Measurements from ENCODE around the gene UBE3C.

DNA sequence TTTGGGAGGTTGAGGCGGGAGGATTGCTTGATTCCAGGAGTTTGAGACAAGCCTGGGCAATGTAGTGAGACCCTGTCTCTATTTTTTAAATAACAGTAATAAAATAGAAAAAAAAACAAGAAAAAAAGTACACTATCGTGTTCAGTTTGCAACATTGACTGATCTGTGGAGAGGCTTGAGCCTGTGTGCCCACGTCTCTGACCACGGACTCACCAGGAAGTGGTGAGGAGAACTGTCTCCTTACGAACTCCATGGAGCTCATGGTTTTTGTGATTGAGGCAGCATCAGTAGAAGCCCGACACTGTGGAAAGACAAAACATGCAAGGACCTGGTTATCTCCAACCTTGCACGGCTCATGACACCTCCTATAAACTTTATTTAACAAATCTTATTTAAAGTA, 174.2 kb downstream of the UBE3C start:
- TF ChIP-seq ZNF384 (IDR thresholded peaks at IDR 0.05) (no peak), SP1 (IDR thresholded peaks at IDR 0.05) (no peak), TARDBP (IDR thresholded peaks at IDR 0.05) (no peak), FOXM1 (IDR thresholded peaks at IDR 0.05; ENCODE audit: borderline replicate concordance) (no peak), SUZ12 (IDR thresholded peaks at IDR 0.05) (no peak), FOXA1 (IDR thresholded peaks at IDR 0.05) (no peak), ARNT (IDR thresholded peaks at IDR 0.05) (no peak), HDGF (IDR thresholded peaks at IDR 0.05; ENCODE audit: borderline replicate concordance) (no peak), FOXK2 (IDR thresholded peaks at IDR 0.05) (no peak), ELF4 (IDR thresholded peaks at IDR 0.05) (no peak), BHLHE40 (IDR thresholded peaks at IDR 0.05; ENCODE audit: borderline replicate concordance) (no peak), CTBP1 (IDR thresholded peaks at IDR 0.05; ENCODE audit: borderline replicate concordance) (no peak)
- TF ChIP-seq, protein P1, sequence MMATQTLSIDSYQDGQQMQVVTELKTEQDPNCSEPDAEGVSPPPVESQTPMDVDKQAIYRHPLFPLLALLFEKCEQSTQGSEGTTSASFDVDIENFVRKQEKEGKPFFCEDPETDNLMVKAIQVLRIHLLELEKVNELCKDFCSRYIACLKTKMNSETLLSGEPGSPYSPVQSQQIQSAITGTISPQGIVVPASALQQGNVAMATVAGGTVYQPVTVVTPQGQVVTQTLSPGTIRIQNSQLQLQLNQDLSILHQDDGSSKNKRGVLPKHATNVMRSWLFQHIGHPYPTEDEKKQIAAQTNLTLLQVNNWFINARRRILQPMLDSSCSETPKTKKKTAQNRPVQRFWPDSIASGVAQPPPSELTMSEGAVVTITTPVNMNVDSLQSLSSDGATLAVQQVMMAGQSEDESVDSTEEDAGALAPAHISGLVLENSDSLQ (IDR thresholded peaks at IDR 0.05): no peak

Data from HEK293T (cell line).